HepG2 (cell line): ENCODE measurements around the gene MYO1B.

ENCODE experiments used
- CTCF ChIP-seq: sonication (generic); formaldehyde crosslinking; IDR thresholded peaks from 2 replicates; pipeline ENCODE4 v1.5.0; 2020; ENCODE audit warnings: mild to moderate bottlenecking, missing genetic modification reagents, moderate library complexity
- ETV6 ChIP-seq: sonication (generic); formaldehyde crosslinking; conservative IDR thresholded peaks from 2 replicates; pipeline ENCODE4 v1.4.0; 2020; ENCODE audit warnings: missing genetic modification reagents
- IKZF4 ChIP-seq: sonication (generic); formaldehyde crosslinking; IDR thresholded peaks from 2 replicates; pipeline ENCODE4 v1.5.1; 2020; ENCODE audit warnings: borderline replicate concordance, mild to moderate bottlenecking, low read depth, missing genetic modification reagents; ENCODE audit errors: not compliant biosample characterization
- KLF15 ChIP-seq: sonication (generic); formaldehyde crosslinking; IDR thresholded peaks from 2 replicates; pipeline ENCODE4 v1.8.1; 2023; ENCODE audit warnings: borderline replicate concordance, mild to moderate bottlenecking, inconsistent platforms, missing genetic modification reagents, mixed read lengths
- MAFK ChIP-seq, 2 experiments: IDR thresholded peaks in 1 of 2; conservative IDR thresholded peaks in 1 of 2; 2 replicates each; pipeline ENCODE4 v1.6.1; 2011; ENCODE audit warnings: improper control_type of control experiment in 2 of 2, low read length in 2 of 2
- MBD4 ChIP-seq: IDR thresholded peaks from 2 replicates; pipeline ENCODE4 v1.6.1; 2012; ENCODE audit warnings: low read length, inconsistent platforms, borderline replicate concordance
- PLRG1 ChIP-seq: fragments of 450-650 bp; conservative IDR thresholded peaks from 2 replicates; pipeline ENCODE4 v1.6.1; 2016
- RAD21 ChIP-seq: fragments of 450-650 bp; formaldehyde crosslinking; IDR thresholded peaks from 2 replicates; pipeline ENCODE4 v1.5.0; 2020; ENCODE audit warnings: mild to moderate bottlenecking
- SUZ12 ChIP-seq: fragments of 150-350 bp; IDR thresholded peaks from 2 replicates; pipeline ENCODE4 v1.6.1; 2014; ENCODE audit warnings: low read depth, low read length
- ZKSCAN1 ChIP-seq: fragments of 150-350 bp; IDR thresholded peaks from 2 replicates; pipeline ENCODE4 v1.6.1; 2014; ENCODE audit warnings: low read length
- ZNF788 ChIP-seq: sonication (generic); formaldehyde crosslinking; IDR thresholded peaks from 2 replicates; pipeline ENCODE4 v1.5.0; 2020; ENCODE audit warnings: mild to moderate bottlenecking, missing genetic modification reagents, borderline replicate concordance

GRCh38 chr2:191329841-191330240, 84.6 kb downstream of the MYO1B start:
- no peak for TF ChIP-seq MAFK (conservative IDR thresholded peaks at IDR 0.05 in 1 of 2, IDR thresholded peaks at IDR 0.05 in 1 of 2; ENCODE audit: low read length in 2 of 2)
- TF ChIP-seq IKZF4, result no peak
- no peak for TF ChIP-seq CTCF (CRISPR knock-in tag)
- TF ChIP-seq MBD4, result no peak
- TF ChIP-seq ZKSCAN1, result no peak
- no peak for TF ChIP-seq PLRG1
- no peak for TF ChIP-seq ZNF788 (CRISPR knock-in tag)
- TF ChIP-seq SUZ12, result no peak
- TF ChIP-seq ETV6 (CRISPR knock-in tag), result no peak
- no peak for TF ChIP-seq KLF15
- TF ChIP-seq RAD21 (CRISPR knock-in tag), result no peak
